Glomerular visceral epithelial cell (primary cell): ENCODE measurements around the gene ANTXRL.
"Not testable (repeated sequence)": the region's sequence is repeated elsewhere in the genome, so short reads cannot be mapped to it uniquely, and the experiment has no call there.

Source experiments
- DNase-seq: peaks from one replicate; pipeline ENCODE4 v3.0.0-alpha.2; 2016; ENCODE audit errors: extremely low spot score

ANTXRL gene

GRCh38 chr10:46254467-46254866 lies 32.3 kb upstream of the ANTXRL start:
- DNase-seq = no peak

GRCh38 chr10:46255210-46255609 lies 31.6 kb upstream of the ANTXRL start:
- not testable (repeated sequence) for DNase-seq

- DNase-seq = peak; percentile 50
Measured at GRCh38 chr10:46255801-46256747, 30.7 kb upstream of the ANTXRL start.

DNA sequence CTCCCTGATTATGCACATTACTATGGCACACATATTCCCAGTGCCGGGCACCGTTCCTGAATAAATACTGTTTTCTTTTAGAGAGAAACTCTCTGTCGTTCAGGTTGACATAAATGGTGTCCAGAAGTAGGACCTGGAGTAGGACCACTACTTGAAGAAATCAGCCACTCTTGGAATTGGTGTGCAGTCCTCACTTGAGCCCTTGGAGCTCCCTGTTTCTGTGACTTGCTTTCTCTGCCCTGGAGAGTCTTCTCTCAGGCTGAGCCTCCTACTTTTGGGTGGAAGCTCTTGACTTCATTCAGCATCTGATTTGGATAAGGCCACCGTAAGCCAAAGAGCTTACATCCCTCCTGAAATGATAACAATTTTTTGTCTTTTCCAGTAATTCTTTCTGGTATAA lies 29.7 kb upstream of the ANTXRL start:
- DNase-seq = no peak

- DNase-seq = not testable (repeated sequence)
Measured at GRCh38 chr10:46262906-46263560, 23.8 kb upstream of the ANTXRL start.

DNA sequence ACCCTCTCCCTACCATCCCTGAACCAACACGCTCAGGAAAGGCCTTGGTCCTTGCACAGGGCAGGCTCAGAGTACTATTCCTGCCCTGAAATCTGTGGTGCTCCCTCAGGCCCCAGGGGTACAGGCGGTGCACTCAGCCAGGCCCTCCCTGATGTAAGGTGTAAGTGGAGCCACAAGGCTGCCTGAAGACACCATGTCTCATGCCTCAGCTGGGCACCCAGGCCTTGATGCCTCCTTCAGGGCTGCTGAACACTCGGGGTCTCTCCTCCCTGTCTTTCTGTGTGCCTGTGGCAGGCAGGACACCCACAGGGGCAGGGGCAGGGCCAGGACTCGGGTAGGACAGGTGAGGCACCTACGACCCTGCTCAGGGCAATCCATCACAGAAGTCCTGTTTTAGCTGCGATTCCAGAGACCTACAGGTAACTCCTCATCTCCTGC lies 22.9 kb upstream of the ANTXRL start:
- no peak for DNase-seq

- DNase-seq = no peak
Measured at GRCh38 chr10:46264336-46264735, 22.5 kb upstream of the ANTXRL start.

- DNase-seq = no peak
Measured at GRCh38 chr10:46264737-46265368, 21.9 kb upstream of the ANTXRL start.

GRCh38 chr10:46265566-46266305 lies 21.1 kb upstream of the ANTXRL start:
- DNase-seq = not testable (repeated sequence)

GRCh38 chr10:46266306-46266985 lies 20.4 kb upstream of the ANTXRL start:
- DNase-seq = no peak

- no peak for DNase-seq
Measured at GRCh38 chr10:46267132-46267985, 19.4 kb upstream of the ANTXRL start.

- DNase-seq = no peak
Measured at GRCh38 chr10:46268076-46268881, 18.5 kb upstream of the ANTXRL start.

- not testable (repeated sequence) for DNase-seq
Measured at GRCh38 chr10:46269554-46270053, 17.2 kb upstream of the ANTXRL start.

DNA sequence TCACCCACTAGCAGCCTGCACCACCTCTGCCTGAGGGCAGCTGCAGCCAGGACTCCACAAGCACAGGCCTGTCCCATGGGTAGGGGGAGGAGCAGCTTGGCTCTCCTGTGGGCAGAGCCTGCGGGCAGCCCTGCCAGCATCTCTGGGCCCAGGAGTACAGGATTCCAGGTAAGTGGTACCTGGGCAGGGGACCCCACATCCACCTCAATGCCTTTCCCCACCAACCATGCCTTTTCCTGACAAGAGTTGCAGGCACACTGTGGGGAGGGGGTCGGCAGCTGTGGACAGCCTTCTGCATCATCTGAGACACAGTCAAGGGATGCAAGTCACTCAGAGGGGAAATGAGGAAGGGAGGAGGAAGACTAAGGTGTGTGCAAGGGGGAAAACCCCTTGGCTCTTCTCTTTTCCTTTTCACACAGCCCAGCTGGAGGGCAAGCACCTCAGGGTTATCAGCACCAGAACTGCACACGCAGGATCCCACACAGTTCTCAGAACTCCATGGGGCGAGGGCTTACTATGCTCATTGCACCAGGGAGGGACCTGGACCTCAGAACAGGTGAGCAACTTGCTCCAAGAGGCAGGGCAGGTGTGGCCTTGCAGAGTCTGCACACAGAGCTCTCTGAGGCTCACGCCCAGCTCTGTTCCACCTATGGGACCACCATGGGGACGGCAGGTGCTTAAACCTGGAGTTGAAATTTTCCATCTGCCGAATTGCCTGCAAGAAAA lies 16.5 kb upstream of the ANTXRL start:
- no peak for DNase-seq

DNA sequence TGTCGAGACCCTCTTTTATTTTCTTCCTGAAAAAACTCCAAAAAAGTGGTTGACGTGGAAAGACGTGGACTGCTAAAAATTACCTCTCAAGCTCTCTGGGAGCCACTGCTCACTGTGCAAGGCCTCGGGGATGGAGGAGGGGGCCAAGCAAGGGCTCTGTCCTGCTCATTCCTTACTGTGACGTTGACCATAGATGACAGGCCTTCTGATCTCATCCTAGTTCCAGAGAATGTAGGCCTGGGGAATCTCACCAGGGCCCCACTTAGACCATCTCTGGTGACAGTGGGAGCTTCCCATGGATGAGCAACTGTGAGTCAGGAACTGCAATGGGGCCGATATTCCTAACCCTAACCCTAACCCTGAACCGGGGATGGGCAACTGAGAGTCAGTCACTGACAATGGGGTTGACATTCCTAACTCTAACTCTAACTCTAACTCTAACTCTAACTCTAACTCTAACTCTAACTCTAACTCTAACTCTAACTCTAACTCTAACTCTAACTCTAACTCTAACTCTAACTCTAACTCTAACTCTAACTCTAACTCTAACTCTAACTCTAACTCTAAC lies 15.8 kb upstream of the ANTXRL start:
- not testable (repeated sequence) for DNase-seq

DNA sequence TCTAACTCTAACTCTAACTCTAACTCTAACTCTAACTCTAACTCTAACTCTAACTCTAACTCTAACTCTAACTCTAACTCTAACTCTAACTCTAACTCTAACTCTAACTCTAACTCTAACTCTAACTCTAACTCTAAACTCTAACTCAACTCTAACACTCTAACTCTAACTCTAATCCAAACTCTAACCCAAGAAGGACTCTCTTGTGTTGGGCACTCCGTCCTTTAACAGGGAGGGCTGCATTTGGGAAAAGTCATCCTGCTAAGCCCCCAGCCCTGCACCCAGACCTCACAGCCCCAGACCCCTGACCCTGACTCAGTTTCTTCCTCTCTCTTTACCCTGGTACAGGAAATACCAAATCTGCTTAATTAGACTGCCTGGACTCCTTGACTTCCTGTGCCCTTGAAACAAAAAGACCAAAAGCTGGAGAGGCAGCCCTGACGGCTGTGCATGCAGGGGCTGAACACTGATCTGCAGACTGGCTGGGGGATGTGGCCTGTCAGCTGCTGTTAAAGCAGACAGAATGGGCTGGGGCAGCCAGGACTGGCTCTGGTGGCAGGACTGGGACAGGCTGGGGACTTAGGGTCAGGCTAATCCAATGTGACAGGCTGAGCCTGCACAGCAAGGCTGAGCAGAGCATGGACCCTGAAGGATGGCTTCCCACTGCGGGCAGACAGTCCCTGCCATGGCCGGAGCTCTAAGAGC lies 14.8 kb upstream of the ANTXRL start:
- not testable (repeated sequence) for DNase-seq

- DNase-seq = no peak
Measured at GRCh38 chr10:46272863-46273415, 13.9 kb upstream of the ANTXRL start.
